Inferior parietal cortex (tissue), 1 donor: ENCODE results near the gene ARHGAP10.

ENCODE experiments used
- DNase-seq: peaks from one replicate; pipeline ENCODE4 v3.0.0-alpha.2; 2016; ENCODE audit errors: extremely low spot score

The ARHGAP10 gene

DNA sequence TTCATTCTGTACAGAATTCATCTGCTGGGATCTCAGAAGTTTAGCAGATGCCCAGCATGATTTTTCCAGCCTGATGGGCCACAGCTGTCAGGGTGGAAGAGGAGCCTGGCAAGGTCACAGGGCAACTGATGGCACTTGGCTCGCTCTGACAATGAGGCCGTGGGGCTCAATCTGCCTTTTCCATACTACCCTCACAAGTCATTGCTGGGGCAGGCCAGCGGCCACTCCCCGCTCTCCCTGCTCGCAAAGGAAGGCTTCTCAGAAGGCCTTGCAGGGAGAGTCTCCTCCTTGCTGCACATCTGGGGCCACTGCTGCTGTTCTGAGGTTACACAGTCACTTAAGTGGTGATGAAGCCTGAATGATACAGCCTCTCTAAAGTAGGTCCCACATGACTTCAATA is 361.2 kb downstream of the ARHGAP10 start:
- no peak for DNase-seq

GRCh38 chr4:148094149-148094548 is 362.3 kb downstream of the ARHGAP10 start:
- DNase-seq: no peak

DNA sequence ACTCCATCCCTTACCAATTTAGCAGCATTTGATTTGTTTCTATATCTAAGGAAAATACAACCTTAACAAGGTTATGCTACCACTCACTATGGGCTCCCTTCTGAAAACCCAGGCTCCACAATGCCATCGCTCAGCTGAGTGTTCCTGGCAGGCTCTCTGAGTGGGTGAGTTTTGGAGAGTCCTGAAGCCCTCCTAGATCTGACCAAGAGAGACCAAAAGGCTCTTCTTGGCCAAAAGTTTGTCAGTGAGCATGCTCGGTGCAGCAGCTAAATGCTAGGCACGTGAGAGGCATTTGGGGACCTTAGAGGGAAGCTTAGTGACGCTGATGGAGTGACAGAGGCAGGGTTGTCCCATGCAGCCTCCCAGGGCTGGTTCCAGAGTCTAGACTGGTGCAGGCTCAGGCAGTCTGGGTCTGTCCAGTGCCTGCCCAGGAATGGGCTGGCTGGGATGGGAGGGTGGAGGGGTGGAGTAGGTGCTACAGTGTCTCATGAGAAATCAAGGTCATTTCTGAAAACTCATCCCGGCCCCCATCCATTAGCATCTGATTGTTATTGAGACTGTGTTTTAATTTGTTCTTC is 363.5 kb downstream of the ARHGAP10 start:
- no peak for DNase-seq

- no peak for DNase-seq
Measured at GRCh38 chr4:148097801-148098200, 365.9 kb downstream of the ARHGAP10 start.

DNA sequence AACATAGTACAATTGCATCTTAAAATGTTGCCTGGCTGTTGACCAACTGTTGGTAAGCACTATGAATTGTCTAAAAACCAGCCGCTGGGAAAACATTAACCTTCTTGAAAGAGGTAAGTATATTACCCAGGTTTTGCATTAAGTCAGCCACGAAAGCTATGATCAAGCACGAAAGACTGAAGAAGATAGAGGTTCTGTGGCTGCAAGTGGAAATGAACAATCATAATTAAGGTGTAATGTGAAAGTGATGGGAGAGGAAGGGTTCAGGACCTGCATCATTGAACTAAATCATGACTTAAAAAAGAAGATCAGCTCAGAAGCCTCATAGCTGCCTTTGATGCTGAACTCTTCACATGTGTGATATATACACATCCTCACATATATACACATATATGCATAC is 369.3 kb downstream of the ARHGAP10 start:
- DNase-seq: no peak

- no peak for DNase-seq
Measured at GRCh38 chr4:148101790-148102189, 369.9 kb downstream of the ARHGAP10 start.

- no peak for DNase-seq
Measured at GRCh38 chr4:148103597-148104355, 371.9 kb downstream of the ARHGAP10 start.

DNA sequence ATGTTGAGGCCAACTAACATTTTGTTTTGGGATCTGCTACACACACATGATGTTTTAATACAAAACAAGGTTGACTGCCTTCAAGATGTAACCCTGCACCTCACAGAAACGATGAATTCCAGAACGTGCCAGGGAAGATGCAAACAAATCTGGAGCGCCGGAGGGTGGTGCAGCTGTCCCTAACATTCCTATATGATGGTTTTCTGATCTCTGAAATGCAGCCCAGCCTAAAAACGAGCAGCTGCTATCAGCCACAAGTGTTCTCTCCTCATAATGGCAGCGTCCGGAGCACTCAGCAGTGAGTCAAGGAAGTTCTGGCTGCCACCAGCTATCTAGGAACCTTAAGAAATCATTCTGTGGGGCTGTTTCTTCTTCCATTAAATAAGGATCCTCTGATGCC is 376.9 kb downstream of the ARHGAP10 start:
- DNase-seq: no peak

GRCh38 chr4:148109216-148109615 is 377.3 kb downstream of the ARHGAP10 start:
- DNase-seq: no peak

DNA sequence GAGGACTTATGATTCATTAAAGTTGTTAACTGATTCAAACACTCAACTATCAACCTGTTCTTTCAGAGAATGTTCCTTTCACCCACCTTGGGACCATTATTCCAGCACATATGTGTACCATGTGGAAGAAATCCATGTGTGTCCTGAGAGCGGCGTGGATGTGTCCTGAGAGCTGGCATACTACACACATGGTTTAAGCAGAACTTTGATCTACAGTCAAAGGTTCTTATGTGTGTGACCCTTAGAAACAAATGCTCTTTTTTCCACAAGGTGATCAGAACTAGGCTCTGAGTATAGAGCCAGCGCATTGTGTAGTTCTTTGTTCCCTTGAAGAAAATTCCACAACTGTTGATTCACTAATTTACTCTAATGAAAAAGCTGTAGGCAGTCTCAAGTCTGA is 378.3 kb downstream of the ARHGAP10 start:
- no peak for DNase-seq

DNA sequence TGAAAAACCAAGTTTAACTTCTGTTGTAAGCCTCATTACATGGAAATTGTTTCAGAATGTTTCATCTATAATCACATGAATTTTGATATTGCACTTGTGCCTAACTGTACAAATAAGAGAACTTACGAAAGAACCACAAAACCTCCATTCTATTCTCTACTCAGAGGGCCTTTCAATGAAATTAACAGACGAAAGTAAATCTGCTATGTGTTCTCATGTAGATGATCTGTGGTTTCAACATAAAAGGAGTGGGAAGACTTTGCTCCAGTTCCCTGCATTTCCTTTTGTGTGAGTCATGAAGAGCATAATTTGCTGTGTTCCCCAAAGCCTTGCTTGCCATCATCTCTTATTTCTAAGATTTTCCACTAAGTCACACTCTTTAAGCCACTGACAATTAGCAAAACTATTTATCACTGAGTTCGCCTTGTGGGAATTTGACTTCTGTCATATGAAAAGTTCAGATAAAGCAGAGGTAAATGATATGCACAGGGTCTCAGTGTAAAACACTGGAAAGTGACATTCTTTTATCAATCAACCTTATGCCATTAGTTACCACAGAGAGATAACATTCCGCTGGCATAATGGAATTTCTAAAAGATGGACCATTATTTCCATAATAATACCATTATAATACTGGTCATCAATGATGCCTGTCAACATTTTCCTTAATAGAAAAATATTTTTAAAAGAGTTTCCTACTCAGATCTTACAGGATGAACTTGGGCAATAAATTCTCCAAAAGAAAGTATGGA is 380.5 kb downstream of the ARHGAP10 start:
- DNase-seq: no peak

DNA sequence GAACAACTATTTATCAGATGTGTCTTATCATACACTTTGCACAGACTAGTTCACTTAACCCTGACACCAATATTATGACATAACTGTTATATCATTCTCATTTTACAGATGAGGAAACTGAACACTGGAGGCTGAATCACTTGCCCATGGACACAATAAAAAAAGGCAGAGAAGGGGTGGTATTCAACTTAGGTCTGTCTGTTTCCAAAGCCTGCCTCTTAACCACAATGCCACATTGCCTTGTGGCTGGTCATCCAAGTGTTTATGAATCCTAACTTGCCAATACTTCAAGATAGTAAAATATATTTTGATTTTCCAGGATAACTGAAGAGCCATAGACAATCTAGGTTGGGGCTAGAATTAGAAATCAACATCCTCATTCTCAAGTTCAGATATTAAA is 382.5 kb downstream of the ARHGAP10 start:
- DNase-seq: no peak

DNA sequence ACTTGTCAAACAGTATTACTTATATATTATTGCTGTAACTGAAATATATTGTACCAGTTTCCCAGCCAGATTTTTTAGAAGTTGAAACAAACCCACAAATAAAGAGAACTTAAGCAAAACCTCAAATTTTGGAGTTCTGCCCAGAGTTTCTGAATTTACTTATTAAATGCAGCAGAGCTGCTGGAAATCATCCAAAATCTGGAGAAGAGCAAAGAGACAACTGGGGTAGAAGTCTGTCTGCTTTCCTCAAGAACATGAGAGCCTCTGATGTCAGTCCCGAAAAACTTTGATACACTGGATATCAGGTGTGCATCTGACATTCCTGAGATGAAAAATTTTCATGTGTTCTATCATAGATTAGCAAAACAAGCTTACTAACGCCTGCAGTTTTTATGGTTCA is 384.4 kb downstream of the ARHGAP10 start:
- DNase-seq: peak; percentile 43

DNA sequence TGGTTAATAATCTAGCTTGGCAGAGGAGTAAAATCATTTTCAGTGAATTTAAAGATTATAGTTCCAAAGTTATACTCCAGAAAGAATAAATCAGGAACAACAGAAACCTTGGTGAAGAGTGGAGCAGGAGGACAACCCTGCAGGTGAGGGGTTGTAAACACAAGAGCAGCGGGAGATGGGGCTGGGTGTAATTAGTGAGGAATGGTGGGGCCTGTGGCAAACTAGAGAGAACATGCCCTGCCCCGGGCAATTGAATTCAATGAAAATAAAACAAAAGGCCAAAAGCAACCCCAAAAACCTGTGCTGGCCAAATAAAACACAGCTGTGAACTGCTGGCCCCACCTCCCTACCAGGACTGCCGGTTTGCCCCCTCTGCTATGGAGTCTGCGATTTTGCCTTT is 385.1 kb downstream of the ARHGAP10 start:
- DNase-seq: no peak

DNA sequence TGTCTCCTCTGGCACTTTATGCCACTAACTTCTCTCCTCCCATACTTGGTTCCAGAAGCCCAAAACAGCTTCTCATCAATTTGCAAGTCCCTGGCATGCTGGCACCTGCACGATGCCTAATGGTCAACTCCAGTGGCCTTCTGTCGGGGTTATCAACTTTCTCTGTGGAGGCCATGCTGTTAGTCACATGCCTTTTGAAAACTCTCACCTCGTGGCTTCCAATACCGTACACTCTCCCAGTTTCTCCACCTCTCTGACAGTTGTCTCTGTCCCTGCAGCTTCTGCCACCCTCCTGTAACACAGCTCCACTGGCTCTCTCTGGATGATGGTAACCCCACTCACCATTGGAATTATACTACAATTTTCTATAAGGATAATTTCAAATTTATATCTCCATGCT is 386.3 kb downstream of the ARHGAP10 start:
- no peak for DNase-seq

GRCh38 chr4:148118633-148119032 is 386.7 kb downstream of the ARHGAP10 start:
- no peak for DNase-seq

GRCh38 chr4:148120216-148120615 is 388.3 kb downstream of the ARHGAP10 start:
- no peak for DNase-seq
